Hepatocyte (in vitro differentiated cells): ENCODE results near the gene P2RY10. TPM values are rescaled to one million over a fixed set of nuclear protein-coding genes. Genes with fewer than 3 reads are reported as not detected.

Experiments
- microRNA-seq: library from miRNA; unstranded; fragments of <30 nt; microRNA quantifications from one replicate; pipeline ENCODE4, GENCODE V29; 2017
- polyA plus RNA-seq: library from polyadenylated mRNA; unstranded; fragments of >200 nt; fragmentation: Nextera tagmentation; extraction: Ambion mirVana; gene quantifications from 2 replicates; pipeline ENCODE4 v1.2.1, GENCODE V29; 2016
- total RNA-seq: library from RNA; depleted of rRNA; stranded (reverse); fragments of >200 nt; gene quantifications from 2 replicates; pipeline ENCODE4 v1.2.3, GENCODE V29; 2014

Gene P2RY10
- total and polyA plus RNA-seq, 2 experiments from 2014 or later, result not detected

Small RNAs within 50 kb of the gene (microRNA-seq; reads per million reads assigned to microRNA genes)
- not detected for gene MIR4328

Other genes starting within 250 kb of the P2RY10 start
- 0.16 and 0.47 TPM in 2 replicates for gene LPAR4, start 197.7 kb upstream of the P2RY10 start, total RNA-seq
- 0.23 TPM in 1 of 2 replicates, not detected in the other for gene LPAR4, start 197.7 kb upstream of the P2RY10 start, polyA plus RNA-seq
- not detected in 2 replicates for gene GPR174, start 199.3 kb downstream of the P2RY10 start, total RNA-seq
- gene GPR174, start 199.3 kb downstream of the P2RY10 start, polyA plus RNA-seq, result not detected in 2 replicates